A673 (cell line): ENCODE data around the gene DCUN1D3. TPM values are rescaled to one million over a fixed set of nuclear protein-coding genes. Genes with fewer than 3 reads are reported as not detected.

ENCODE experiments used
- BruUV-seq: library from RNA; stranded (reverse); fragments of 400-500 nt; replicated peaks from 2 replicates; lab custom pipeline; 2021; lab: Mats Ljungman, UMichigan
- CTCF ChIA-PET: fragments of 300-600 bp; sonication (Branson Sonifier 250); formaldehyde crosslinking; loops from one replicate; lab custom pipeline; 2022; ENCODE audit warnings: antibody characterized with exemption; lab: Charles Lee
- POLR2A ChIA-PET: fragments of 300-600 bp; sonication (Branson Sonifier 250); formaldehyde crosslinking; loops from one replicate; lab custom pipeline; 2022; ENCODE audit warnings: antibody characterized with exemption; ENCODE audit not compliant: low non-redundant PET; lab: Charles Lee
- DNase-seq: peaks from one replicate; pipeline ENCODE4 v3.0.0-alpha.2; 2015; ENCODE audit warnings: low spot score
- H3K27ac ChIP-seq: fragments of 200-600 bp; sonication (generic); 2 replicates; pipeline ENCODE4 v1.5.1; 2016; ENCODE audit warnings: mixed run types, low read depth, mild to moderate bottlenecking, mixed read lengths, antibody characterized with exemption, low read length; ENCODE audit not compliant: poor library complexity, severe bottlenecking
- H3K27me3 ChIP-seq: fragments of 200-600 bp; sonication (generic); replicated peaks from 2 replicates; pipeline ENCODE4 v1.6.1; 2017; ENCODE audit warnings: mixed run types, low read depth, mild to moderate bottlenecking, mixed read lengths, antibody characterized with exemption, low read length; ENCODE audit not compliant: insufficient read depth, poor library complexity
- H3K36me3 ChIP-seq: fragments of 200-600 bp; sonication (generic); 2 replicates; pipeline ENCODE4 v1.6.1; 2016; ENCODE audit warnings: mixed run types, mild to moderate bottlenecking, mixed read lengths, antibody characterized with exemption, low read length; ENCODE audit not compliant: insufficient read depth, poor library complexity, severe bottlenecking
- H3K4me1 ChIP-seq: fragments of 200-600 bp; sonication (generic); 2 replicates; pipeline ENCODE4 v1.6.1; 2017; ENCODE audit warnings: mixed run types, mild to moderate bottlenecking, mixed read lengths, antibody characterized with exemption, low read length; ENCODE audit not compliant: insufficient read depth, poor library complexity, severe bottlenecking
- H3K4me3 ChIP-seq: fragments of 200-600 bp; sonication (generic); 2 replicates; pipeline ENCODE4 v1.5.1; 2016; ENCODE audit warnings: low read depth, mixed run types, mild to moderate bottlenecking, mixed read lengths, low read length; ENCODE audit not compliant: poor library complexity, severe bottlenecking
- H3K9me3 ChIP-seq: fragments of 200-600 bp; sonication (generic); 2 replicates; pipeline ENCODE4 v1.6.1; 2016; ENCODE audit warnings: mixed run types, low read depth, mild to moderate bottlenecking, mixed read lengths, antibody characterized with exemption, low read length; ENCODE audit not compliant: poor library complexity, severe bottlenecking
- EZH2 ChIP-seq: fragments of 200-600 bp; sonication (generic); IDR thresholded peaks from 2 replicates; pipeline ENCODE4 v1.6.1; 2017; ENCODE audit warnings: borderline replicate concordance, low read depth, mild to moderate bottlenecking, mixed read lengths, antibody characterized with exemption, low read length; ENCODE audit not compliant: poor library complexity, severe bottlenecking
- intact Hi-C: fragments of 100-400 bp; cut with micrococcal nuclease; formaldehyde crosslinking; loops from one replicate; pipeline ENCODE4 v1.10.0; 2022; ENCODE audit not compliant: unreplicated experiment
- total RNA-seq: library from RNA; stranded (reverse); gene quantifications from 2 replicates; pipeline ENCODE4 v1.2.3, GENCODE V29; 2021
- TF ChIP-seq, protein P1 (sequence below): fragments of 300-800, 200-600 bp; sonication (generic); conservative IDR thresholded peaks from 2 replicates; pipeline ENCODE4 v1.5.1; 2017; ENCODE audit warnings: low read depth, mild to moderate bottlenecking, antibody characterized with exemption, low read length, moderate library complexity, mixed read lengths

Gene DCUN1D3
- total RNA-seq, 1 experiment from 2014 or later = 12.4 TPM

DNA sequence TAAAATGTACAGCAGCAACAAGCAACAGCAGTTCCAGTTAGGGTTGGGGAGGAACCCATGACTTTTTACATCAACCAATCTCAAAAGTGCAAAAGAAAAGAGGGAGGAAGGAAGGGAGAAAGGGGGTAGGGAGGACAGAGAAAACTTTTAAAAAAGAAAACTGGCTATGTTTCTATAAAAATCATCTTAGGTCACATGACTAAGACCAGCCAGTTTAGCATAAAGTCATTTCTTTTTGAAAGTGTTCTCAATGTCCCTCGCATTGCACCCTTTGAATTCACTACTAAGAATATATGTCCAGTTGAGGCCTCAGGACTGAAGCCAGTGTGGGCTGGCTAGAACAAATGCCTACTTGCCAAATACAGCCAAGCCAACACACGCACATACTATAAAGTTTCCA, 28.9 kb downstream of the DCUN1D3 start:
- CTCF ChIA-PET = no interaction called here
- POLR2A ChIA-PET = no interaction called here
- no peak for DNase-seq
- no peak overlapping the region for H3K4me3 ChIP-seq
- no peak overlapping the region for H3K27ac ChIP-seq
- H3K36me3 ChIP-seq = no peaks in the 10 kb centered on the region
- peaks cover 11% of the 10 kb centered on the region for H3K4me1 ChIP-seq
- no peaks in the 10 kb centered on the region for H3K27me3 ChIP-seq
- TF ChIP-seq, protein P1, sequence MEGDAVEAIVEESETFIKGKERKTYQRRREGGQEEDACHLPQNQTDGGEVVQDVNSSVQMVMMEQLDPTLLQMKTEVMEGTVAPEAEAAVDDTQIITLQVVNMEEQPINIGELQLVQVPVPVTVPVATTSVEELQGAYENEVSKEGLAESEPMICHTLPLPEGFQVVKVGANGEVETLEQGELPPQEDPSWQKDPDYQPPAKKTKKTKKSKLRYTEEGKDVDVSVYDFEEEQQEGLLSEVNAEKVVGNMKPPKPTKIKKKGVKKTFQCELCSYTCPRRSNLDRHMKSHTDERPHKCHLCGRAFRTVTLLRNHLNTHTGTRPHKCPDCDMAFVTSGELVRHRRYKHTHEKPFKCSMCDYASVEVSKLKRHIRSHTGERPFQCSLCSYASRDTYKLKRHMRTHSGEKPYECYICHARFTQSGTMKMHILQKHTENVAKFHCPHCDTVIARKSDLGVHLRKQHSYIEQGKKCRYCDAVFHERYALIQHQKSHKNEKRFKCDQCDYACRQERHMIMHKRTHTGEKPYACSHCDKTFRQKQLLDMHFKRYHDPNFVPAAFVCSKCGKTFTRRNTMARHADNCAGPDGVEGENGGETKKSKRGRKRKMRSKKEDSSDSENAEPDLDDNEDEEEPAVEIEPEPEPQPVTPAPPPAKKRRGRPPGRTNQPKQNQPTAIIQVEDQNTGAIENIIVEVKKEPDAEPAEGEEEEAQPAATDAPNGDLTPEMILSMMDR = no peak
- TF ChIP-seq EZH2 = no peak
- no peaks in the 10 kb centered on the region for H3K9me3 ChIP-seq
- intact Hi-C loops = no loop called here
- no TSS peak for BruUV-seq

DNA sequence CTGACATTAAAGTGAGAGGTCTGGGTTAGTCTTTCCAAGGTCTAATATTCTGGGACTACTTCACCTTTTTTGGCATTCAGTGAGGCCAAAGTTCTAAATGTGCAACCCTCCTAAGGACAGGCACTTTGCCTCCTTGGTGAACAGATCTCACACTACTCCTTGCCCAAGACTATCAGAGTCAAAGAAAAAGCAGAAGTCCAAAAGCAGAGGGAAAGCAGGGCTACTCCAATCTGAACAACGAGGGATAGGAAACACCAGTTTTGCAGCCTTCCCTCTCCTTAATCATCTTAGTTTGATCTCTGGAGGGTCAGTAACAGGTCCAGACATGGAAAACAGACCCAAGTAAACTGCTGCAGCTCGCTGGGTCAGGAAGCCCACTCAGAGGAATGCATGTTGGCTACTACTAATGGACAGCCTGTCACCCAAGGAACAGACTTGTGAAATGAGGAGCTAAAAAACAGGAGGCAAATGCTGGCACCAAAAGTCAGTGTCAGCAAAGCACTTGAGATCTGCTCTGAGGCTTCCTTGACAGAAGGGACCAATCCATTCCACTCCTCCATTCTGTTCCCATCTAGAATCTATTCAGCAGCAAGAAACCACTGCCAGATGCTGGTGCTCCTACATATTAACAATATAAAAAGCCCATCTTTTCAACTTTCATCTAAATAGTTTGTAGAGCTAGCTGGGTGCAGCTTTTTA, 29.9 kb downstream of the DCUN1D3 start:
- Histone ChIP-seq H3K36me3 (no peaks in the 10 kb centered on the region), H3K27me3 (no peaks in the 10 kb centered on the region), H3K4me1 (peaks cover 20% of the 10 kb centered on the region), H3K4me3 (no peak overlapping the region), H3K27ac (no peak overlapping the region), H3K9me3 (no peaks in the 10 kb centered on the region)
- BruUV-seq = no TSS peak
- DNase-seq = no peak
- intact Hi-C loops = no loop called here
- POLR2A ChIA-PET = no interaction called here
- CTCF ChIA-PET = no interaction called here
- TF ChIP-seq, protein P1 = no peak
- TF ChIP-seq EZH2 = no peak

DNA sequence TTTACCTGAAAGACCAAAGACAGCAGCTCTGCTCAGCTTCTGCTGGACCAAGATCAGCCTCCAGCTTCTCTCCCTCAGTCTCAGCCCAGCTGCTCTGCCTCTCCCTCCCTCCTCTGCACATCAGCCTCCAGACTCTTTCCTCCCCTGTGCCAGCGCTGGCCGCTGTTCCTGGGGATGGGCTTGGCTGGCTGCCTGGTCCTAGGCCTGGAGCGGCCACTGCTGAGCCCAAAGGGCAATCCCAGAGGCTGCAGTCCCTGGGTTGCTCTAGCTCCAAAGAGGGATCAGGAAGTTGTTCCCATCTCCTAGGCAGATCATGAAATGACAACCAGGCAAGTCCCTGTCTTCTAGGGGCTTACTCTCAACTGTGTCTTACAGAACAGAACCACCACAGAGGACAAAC, 31.3 kb downstream of the DCUN1D3 start:
- Histone ChIP-seq H3K36me3 (no peaks in the 10 kb centered on the region), H3K27ac (no peak overlapping the region), H3K9me3 (no peaks in the 10 kb centered on the region), H3K4me1 (peaks cover 13% of the 10 kb centered on the region), H3K27me3 (no peaks in the 10 kb centered on the region), H3K4me3 (no peak overlapping the region)
- no peak for DNase-seq
- intact Hi-C loops = no loop called here
- ChIA-PET POLR2A (no interaction called here), CTCF (interaction anchor here (0.6 kb wide), 1 partner anchor 13 kb away, joined by 8 read pairs; no protein-coding TSS in a partner anchor)
- BruUV-seq = no TSS peak
- TF ChIP-seq, protein P1 = no peak
- TF ChIP-seq EZH2 = no peak
